Psoas muscle (tissue), 8 donors: ENCODE results near the gene ERFL. TPM values are rescaled to one million over a fixed set of nuclear protein-coding genes. Genes with fewer than 3 reads are reported as not detected.

Experiments
- ATAC-seq, 4 donors: fragments of 200-7000 bp; cut with Tn5 transposase; one replicate each; pipeline ENCODE4 v1.9.1; 2020; ENCODE audit warnings: moderate library complexity in 3 of 4, mild to moderate bottlenecking in 2 of 4
- DNase-seq, 2 donors: peaks; one replicate each; pipeline ENCODE4 v3.0.0-alpha.2; 2020
- H3K27ac ChIP-seq: fragments of 200-600 bp; one replicate; pipeline ENCODE4 v1.8.0; 2022
- H3K27me3 ChIP-seq, 3 donors: fragments of 200-600 bp in 1 of 3; one replicate each; pipeline versions ENCODE4 v1.6.1 to v1.8.0; 2013 to 2022; ENCODE audit warnings: low read length in 2 of 3, mild to moderate bottlenecking in 2 of 3, moderate library complexity in 1 of 3; ENCODE audit not compliant: insufficient read depth in 3 of 3
- H3K36me3 ChIP-seq, 2 donors: fragments of 200-600 bp in 1 of 2; one replicate each; pipeline versions ENCODE4 v1.6.1 to v1.8.0; 2013 to 2022; ENCODE audit warnings: low read depth in 1 of 2, mild to moderate bottlenecking in 1 of 2, moderate library complexity in 1 of 2; ENCODE audit not compliant: insufficient read depth in 1 of 2
- H3K4me1 ChIP-seq: fragments of 200-600 bp; one replicate; pipeline ENCODE4 v1.8.0; 2022
- H3K4me3 ChIP-seq: fragments of 200-600 bp; one replicate; pipeline ENCODE4 v1.8.0; 2022; ENCODE audit warnings: mild to moderate bottlenecking
- H3K9me3 ChIP-seq: fragments of 200-600 bp; one replicate; pipeline ENCODE4 v1.8.0; 2022
- WGBS, 3 donors: extraction: QIAGEN DNeasy Blood & Tissue Kit; methylation state at CpG; one replicate each; pipeline versions ENCODE4 v1.1.6 to v1.1.7; 2013; 5-methylcytosine and 5-hydroxymethylcytosine counted together
- intact Hi-C, 2 donors: fragments of 100-400 bp; cut with DNase I; formaldehyde crosslinking; loops; one replicate each; pipeline versions ENCODE4 v1.11.0 to v1.14.2; 2022
- polyA plus RNA-seq, 3 donors: library from polyadenylated mRNA; stranded (reverse); fragments of 200-250 nt; gene quantifications; one replicate each; pipeline ENCODE4 v1.2.3, GENCODE V29; 2013
- total RNA-seq, 4 donors: library from RNA; stranded (reverse); fragmentation: NEBNext Ultra II Directional in 2 of 4; extraction: Animal tissue kit (Norgen Biotek cat#: 25700) in 2 of 4; gene quantifications; one replicate each; pipeline versions ENCODE4 v1.2.1 to v1.2.4, GENCODE V29; 2021 to 2023
- TF ChIP-seq, protein P1 (sequence below): fragments of 200-600 bp; IDR thresholded peaks from one replicate; pipeline ENCODE4 v1.8.0; 2022; ENCODE audit warnings: antibody characterized with exemption
- donor health status: healthy with polysubstance abuse.
- donor health status: DM: no; HTN: no; CAD: no; lungs with moderate emphysema.
- donor health status: Bipolar disorder and iron deficiency.
- donor health status: healthy.
- donor health status: DM: yes; HTN: yes; CAD: no.
- donor health status: DM: no; HTN: no; CAD: no.
- donor health status: DM: no; HTN: no; CAD: no.
- donor health status: DM: yes; HTN: yes; CAD: no.

Gene ERFL
- total and polyA plus RNA-seq, 7 donors, result 0.03 TPM; not detected in 6

DNA sequence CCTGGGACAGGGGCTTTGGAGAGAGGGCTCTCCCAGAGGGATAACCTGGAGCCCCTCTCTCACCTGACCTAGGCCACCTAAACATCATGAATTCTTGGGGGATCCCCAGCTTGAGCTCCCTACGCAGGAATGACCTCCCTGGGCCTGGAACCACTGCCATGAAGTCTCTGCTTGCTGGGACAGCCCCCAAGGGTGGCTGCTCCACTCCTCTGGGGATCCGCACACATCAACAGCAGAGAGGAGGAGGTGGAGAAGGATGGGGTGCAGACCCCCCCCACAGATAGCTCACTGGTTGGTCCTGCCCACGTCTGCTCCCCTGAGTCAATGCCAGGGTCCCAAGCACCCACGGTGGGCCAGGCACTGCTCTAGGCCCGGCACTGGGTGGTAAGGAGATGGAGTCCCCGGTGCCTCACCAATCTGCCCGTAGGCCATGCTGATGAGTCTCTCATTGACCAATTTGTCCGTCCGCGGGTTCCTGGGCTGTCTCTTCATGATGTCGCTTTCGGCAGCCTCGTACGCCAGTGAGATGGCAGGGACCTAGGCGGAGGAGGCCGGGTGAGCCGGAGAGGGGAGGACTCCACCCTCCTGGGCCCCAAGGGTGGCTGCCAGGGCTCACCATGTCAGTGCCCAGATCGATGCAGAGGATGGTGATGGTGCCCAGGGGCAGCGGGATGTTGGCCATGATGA, 41.7 kb upstream of the ERFL start:
- no peak for DNase-seq
- Histone ChIP-seq H3K9me3 (no peaks in the 10 kb centered on the region), H3K4me3 (no peak overlapping the region), H3K36me3 (no peaks in the 10 kb centered on the region), H3K4me1 (no peaks in the 10 kb centered on the region), H3K27ac (no peak overlapping the region), H3K27me3 (peaks cover 0 to 19% (median 0%) of the 10 kb centered on the region in 3 donors)
- 88 to 91% (median 90%) methylated on average over 19 of the region's 19 CpGs for WGBS, 3 donors
- no peak for ATAC-seq
- TF ChIP-seq, protein P1, sequence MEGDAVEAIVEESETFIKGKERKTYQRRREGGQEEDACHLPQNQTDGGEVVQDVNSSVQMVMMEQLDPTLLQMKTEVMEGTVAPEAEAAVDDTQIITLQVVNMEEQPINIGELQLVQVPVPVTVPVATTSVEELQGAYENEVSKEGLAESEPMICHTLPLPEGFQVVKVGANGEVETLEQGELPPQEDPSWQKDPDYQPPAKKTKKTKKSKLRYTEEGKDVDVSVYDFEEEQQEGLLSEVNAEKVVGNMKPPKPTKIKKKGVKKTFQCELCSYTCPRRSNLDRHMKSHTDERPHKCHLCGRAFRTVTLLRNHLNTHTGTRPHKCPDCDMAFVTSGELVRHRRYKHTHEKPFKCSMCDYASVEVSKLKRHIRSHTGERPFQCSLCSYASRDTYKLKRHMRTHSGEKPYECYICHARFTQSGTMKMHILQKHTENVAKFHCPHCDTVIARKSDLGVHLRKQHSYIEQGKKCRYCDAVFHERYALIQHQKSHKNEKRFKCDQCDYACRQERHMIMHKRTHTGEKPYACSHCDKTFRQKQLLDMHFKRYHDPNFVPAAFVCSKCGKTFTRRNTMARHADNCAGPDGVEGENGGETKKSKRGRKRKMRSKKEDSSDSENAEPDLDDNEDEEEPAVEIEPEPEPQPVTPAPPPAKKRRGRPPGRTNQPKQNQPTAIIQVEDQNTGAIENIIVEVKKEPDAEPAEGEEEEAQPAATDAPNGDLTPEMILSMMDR, result no peak
- intact Hi-C loops, result no loop called here

DNA sequence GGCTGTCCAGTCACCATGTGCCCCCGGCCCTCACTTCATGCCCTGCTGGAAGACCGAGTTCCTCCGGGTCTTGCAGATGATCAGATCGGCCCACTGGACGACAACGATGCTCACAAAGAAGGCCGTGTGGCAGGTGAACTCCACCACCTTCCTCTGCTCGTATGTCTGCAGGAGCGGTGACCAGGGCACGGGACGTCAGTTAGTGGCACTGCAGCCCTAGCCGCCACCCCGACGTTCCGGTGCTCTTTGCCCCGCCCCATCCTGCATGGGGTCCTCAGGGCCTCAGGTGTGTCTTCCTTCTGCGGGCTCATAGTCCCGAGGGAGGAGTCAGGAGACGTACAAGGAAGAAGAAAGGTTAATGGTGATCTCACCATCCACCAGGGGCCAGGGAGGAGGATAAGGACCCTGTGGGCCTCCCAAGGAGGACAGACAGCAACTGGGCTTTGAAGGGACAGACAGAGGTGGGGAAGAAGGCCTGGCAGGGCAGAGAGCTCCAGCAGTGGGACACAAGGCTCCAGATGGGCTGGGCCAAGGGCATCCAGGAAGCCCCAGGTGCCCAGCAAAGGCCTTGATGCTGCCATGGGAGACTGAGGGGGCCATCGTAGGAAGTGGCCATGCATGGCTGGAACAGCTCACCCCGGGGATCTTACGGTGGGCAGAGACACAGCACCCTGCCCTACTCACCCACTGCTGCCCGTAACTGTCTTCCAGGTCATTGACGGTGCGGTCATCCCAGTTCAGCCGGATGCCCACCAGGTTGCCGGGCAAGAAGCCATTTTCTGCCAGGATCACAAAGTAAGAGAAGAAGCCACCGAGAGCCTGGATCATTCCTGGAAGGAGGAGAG, 40.7 kb upstream of the ERFL start:
- peaks cover 0 to 19% (median 0%) of the 10 kb centered on the region in 3 donors for H3K27me3 ChIP-seq
- no peak overlapping the region for H3K27ac ChIP-seq
- no peaks in the 10 kb centered on the region for H3K4me1 ChIP-seq
- WGBS, 3 donors, result 78 to 85% (median 82%) methylated on average over 27 to 28 of the region's 28 CpGs
- intact Hi-C loops, result no loop called here
- no peaks in the 10 kb centered on the region for H3K9me3 ChIP-seq
- no peaks in the 10 kb centered on the region for H3K36me3 ChIP-seq
- no peak for DNase-seq
- TF ChIP-seq, protein P1, result no peak
- no peak for ATAC-seq
- no peak overlapping the region for H3K4me3 ChIP-seq

DNA sequence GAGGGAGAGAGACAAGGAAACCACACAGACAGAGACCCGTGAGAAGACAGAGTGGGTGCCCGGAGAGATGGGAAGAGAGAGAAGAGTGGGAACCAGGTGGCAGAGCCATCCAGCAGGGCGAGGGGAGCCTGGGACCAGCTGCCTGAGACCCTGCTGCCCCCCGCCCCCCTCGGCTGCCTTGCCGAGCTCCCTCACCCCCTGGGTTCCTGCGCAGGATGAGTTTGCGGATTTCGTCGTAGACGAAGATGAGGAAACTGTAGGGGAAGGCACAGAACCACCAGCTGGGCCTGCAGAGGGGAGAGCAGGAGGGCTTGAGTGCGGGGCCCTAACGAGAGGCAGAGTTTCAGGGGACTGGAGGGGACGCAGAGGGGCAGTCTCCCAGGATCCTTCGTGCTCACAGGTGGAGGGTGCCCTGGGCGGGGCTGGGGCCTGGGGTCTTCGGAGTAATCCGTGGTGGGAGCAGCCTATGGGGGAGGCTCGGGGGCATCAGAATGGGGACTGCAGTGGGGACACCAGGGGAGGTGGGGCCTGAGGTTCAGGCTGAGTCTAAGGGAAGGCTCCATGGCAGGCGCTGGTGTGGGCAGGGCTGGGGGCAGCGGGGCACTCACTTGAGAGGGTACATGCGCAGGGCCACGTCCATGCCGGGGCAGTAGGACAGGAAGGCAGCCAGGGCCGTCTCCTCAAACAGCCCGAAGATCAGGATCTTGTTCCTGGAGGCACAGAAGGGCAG, 39.0 kb upstream of the ERFL start:
- H3K27me3 ChIP-seq, result peaks cover 0 to 19% (median 0%) of the 10 kb centered on the region in 3 donors
- no peaks in the 10 kb centered on the region for H3K4me1 ChIP-seq
- no peak overlapping the region for H3K27ac ChIP-seq
- H3K4me3 ChIP-seq, result no peak overlapping the region
- ATAC-seq (no peak), DNase-seq (no peak)
- TF ChIP-seq, protein P1, result no peak
- WGBS, 3 donors, result 62 to 72% (median 68%) methylated on average over 26 of the region's 26 CpGs
- H3K9me3 ChIP-seq, result no peaks in the 10 kb centered on the region
- intact Hi-C loops, result no loop called here
- no peaks in the 10 kb centered on the region for H3K36me3 ChIP-seq

DNA sequence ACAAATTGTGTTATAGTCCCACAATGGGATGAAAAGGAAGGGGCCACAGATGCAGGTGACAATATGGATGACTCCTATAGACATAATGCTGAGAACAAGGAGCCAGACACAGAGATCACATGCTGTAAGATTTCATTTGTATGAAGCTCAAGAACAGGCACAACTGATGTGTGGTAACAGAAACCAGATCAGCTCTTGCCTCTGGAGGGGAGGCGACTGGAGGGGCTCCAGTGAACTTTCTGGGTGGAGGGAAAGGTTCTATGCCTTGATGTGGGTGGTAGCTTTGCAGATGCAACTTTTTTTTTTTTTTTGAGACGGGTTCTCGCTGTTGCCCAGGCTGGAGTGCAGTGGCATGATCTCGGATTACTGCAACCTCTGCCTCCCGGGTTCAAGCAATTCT, 36.9 kb upstream of the ERFL start:
- intact Hi-C loops, result no loop called here
- Histone ChIP-seq H3K4me3 (no peak overlapping the region), H3K4me1 (no peaks in the 10 kb centered on the region), H3K27me3 (peaks cover 0 to 14% (median 0%) of the 10 kb centered on the region in 3 donors), H3K36me3 (no peaks in the 10 kb centered on the region), H3K9me3 (no peaks in the 10 kb centered on the region), H3K27ac (no peak overlapping the region)
- ATAC-seq, result no peak
- 41 to 47% (median 46%) methylated on average over 3 to 5 of the region's 5 CpGs for WGBS, 3 donors
- no peak for DNase-seq
- TF ChIP-seq, protein P1, result no peak
